CD14-positive monocyte (primary cell): ENCODE results near the gene ZNF10. TPM values are rescaled to one million over a fixed set of nuclear protein-coding genes. Genes with fewer than 3 reads are reported as not detected.
A peak's percentile ranks its signal among the peaks of the same experiment; 100 is the strongest.

Experiments
- DNase-seq, 3 donors: peaks; one replicate each; pipeline ENCODE4 v3.0.0-alpha.2; 2011 to 2022
- H2AFZ ChIP-seq: 2 replicates; pipeline ENCODE4 v1.6.0; 2012; ENCODE audit warnings: mild to moderate bottlenecking, low read depth, low read length, inconsistent platforms; ENCODE audit not compliant: insufficient read depth, poor library complexity, severe bottlenecking
- H3K27ac ChIP-seq, 2 donors: 1 replicate in 1 of 2; 2 replicates in 1 of 2; pipeline ENCODE4 v1.5.1; 2012 to 2013; ENCODE audit warnings: low read length in 2 of 2, control low read depth in 1 of 2, inconsistent platforms in 1 of 2, low read depth in 1 of 2, mild to moderate bottlenecking in 1 of 2
- H3K27me3 ChIP-seq, 2 donors: one replicate each; pipeline versions ENCODE4 v1.6.0 to v1.6.1; 2011 to 2013; ENCODE audit warnings: low read length in 2 of 2; ENCODE audit not compliant: control insufficient read depth in 2 of 2, insufficient read depth in 2 of 2
- H3K36me3 ChIP-seq, 2 donors: replicated peaks in 1 of 2; 1 replicate in 1 of 2; 2 replicates in 1 of 2; pipeline versions ENCODE4 v1.5.1 to v1.6.1; 2012 to 2013; ENCODE audit warnings: low read length in 2 of 2, control low read depth in 1 of 2, inconsistent platforms in 1 of 2, mild to moderate bottlenecking in 1 of 2; ENCODE audit not compliant: insufficient read depth in 2 of 2, control insufficient read depth in 1 of 2
- H3K4me1 ChIP-seq, 2 donors: 1 replicate in 1 of 2; 2 replicates in 1 of 2; pipeline versions ENCODE4 v1.5.1 to v1.6.1; 2012 to 2013; ENCODE audit warnings: low read length in 2 of 2, control low read depth in 1 of 2, inconsistent platforms in 1 of 2, mild to moderate bottlenecking in 1 of 2, moderate library complexity in 1 of 2; ENCODE audit not compliant: insufficient read depth in 2 of 2, control insufficient read depth in 1 of 2
- H3K4me2 ChIP-seq: replicated peaks from 2 replicates; pipeline ENCODE3; 2012; ENCODE audit warnings: low read length, moderate library complexity, mild to moderate bottlenecking; ENCODE audit not compliant: poor library complexity, severe bottlenecking; ENCODE audit errors: extremely low read depth
- H3K4me3 ChIP-seq, 3 experiments: fragments of 200-600 bp in 1 of 3; sonication (generic) in 1 of 3; replicated peaks in 1 of 3; 1 replicate in 2 of 3; 2 replicates in 1 of 3; pipeline ENCODE4 v1.5.1; 2011 to 2013; ENCODE audit warnings: low read length in 3 of 3, mild to moderate bottlenecking in 3 of 3, control low read depth in 2 of 3, low read depth in 2 of 3, inconsistent platforms in 1 of 3, moderate library complexity in 1 of 3
- H3K79me2 ChIP-seq: 2 replicates; pipeline ENCODE4 v1.6.0; 2012; ENCODE audit warnings: mild to moderate bottlenecking, control low read depth, inconsistent platforms, low read length, moderate library complexity; ENCODE audit not compliant: insufficient read depth
- H3K9ac ChIP-seq: 2 replicates; pipeline ENCODE4 v1.6.0; 2017; ENCODE audit warnings: low read length, mild to moderate bottlenecking; ENCODE audit not compliant: insufficient read depth, poor library complexity, severe bottlenecking
- H3K9me3 ChIP-seq, 2 donors: replicated peaks in 1 of 2; 1 replicate in 1 of 2; 2 replicates in 1 of 2; pipeline versions ENCODE4 v1.5.1 to v1.6.1; 2012 to 2013; ENCODE audit warnings: low read length in 2 of 2, control low read depth in 1 of 2; ENCODE audit not compliant: control insufficient read depth in 1 of 2, insufficient read depth in 1 of 2
- H4K20me1 ChIP-seq: 2 replicates; pipeline ENCODE4 v1.6.0; 2012; ENCODE audit warnings: mild to moderate bottlenecking, low read length, control low read depth, moderate library complexity; ENCODE audit not compliant: insufficient read depth
- H3K27ac Mint-ChIP-seq, 7 donors: one replicate each; pipeline ENCODE4 v1.8.0; 2020; ENCODE audit warnings: mild to moderate bottlenecking in 7 of 7, mixed read lengths in 7 of 7, moderate library complexity in 6 of 7, inconsistent platforms in 2 of 7
- H3K27me3 Mint-ChIP-seq, 3 donors: one replicate each; pipeline ENCODE4 v1.8.0; 2021 to 2022; ENCODE audit warnings: low read depth in 3 of 3, mild to moderate bottlenecking in 3 of 3, mixed read lengths in 3 of 3, moderate library complexity in 3 of 3, inconsistent platforms in 1 of 3
- H3K36me3 Mint-ChIP-seq, 2 donors: one replicate each; pipeline ENCODE4 v1.8.0; 2020; ENCODE audit warnings: mixed read lengths in 2 of 2, inconsistent platforms in 1 of 2, mild to moderate bottlenecking in 1 of 2
- H3K4me1 Mint-ChIP-seq: one replicate; pipeline ENCODE4 v1.8.0; 2020; ENCODE audit warnings: mild to moderate bottlenecking, mixed read lengths
- H3K4me3 Mint-ChIP-seq, 2 donors: one replicate each; pipeline ENCODE4 v1.8.0; 2020; ENCODE audit warnings: mild to moderate bottlenecking in 2 of 2, mixed read lengths in 2 of 2, moderate library complexity in 1 of 2
- H3K9me3 Mint-ChIP-seq, 7 donors: one replicate each; pipeline ENCODE4 v1.8.0; 2020 to 2022; ENCODE audit warnings: mixed read lengths in 7 of 7, mild to moderate bottlenecking in 6 of 7, moderate library complexity in 6 of 7, inconsistent platforms in 2 of 7
- CTCF ChIP-seq: fragments of 200-600 bp; IDR thresholded peaks from one replicate; pipeline ENCODE4 v1.8.0; 2022; ENCODE audit warnings: antibody characterized with exemption, mild to moderate bottlenecking
- WGBS: methylation state at CpG from one replicate; pipeline ENCODE4 v1.1.5; 2013; ENCODE audit warnings: missing lambda C conversion rate; ENCODE audit not compliant: insufficient coverage; 5-methylcytosine and 5-hydroxymethylcytosine counted together
- intact Hi-C, 2 donors: fragments of 100-400 bp; cut with micrococcal nuclease; formaldehyde crosslinking; loops; one replicate each; pipeline versions ENCODE4 v1.15.0 to v1.15.1; 2023
- polyA minus RNA-seq: library from RNA; depleted of rRNA, polyadenylated mRNA; stranded (reverse); fragments of >200 nt; gene quantifications from 2 replicates; pipeline ENCODE4 v1.2.3, GENCODE V29; 2012
- polyA plus RNA-seq, 3 donors: library from polyadenylated mRNA; depleted of rRNA in 1 of 3; unstranded in 2 of 3; stranded (reverse) in 1 of 3; fragments of 300-500 nt in 2 of 3; fragments of >200 nt in 1 of 3; fragmentation: Illumina TruSeq in 2 of 3; gene quantifications; 1 replicate in 2 of 3; 2 replicates in 1 of 3; pipeline ENCODE4 v1.2.3, GENCODE V29; 2012 to 2021
- total RNA-seq, 12 experiments: library from RNA in 1 of 12; stranded (reverse) in 1 of 12; fragments of 120-200 nt in 1 of 12; gene quantifications; one replicate each; pipeline ENCODE4 v1.2.4 and lab custom pipeline; 2013 to 2026; ENCODE audit warnings: mixed read lengths in 6 of 12, inconsistent platforms in 1 of 12

ZNF10 gene
- 4.5 TPM for total RNA-seq (2013)
- polyA plus RNA-seq, result under 1 TPM; 0.68 to 1.00 (median 0.79) TPM
- polyA minus RNA-seq, result 6.8 and 9.8 TPM in 2 replicates
- 0.98 to 6.5 (median 4.6) reads per million in 11 experiments for total RNA-seq (lab: John Stamatoyannopoulos, UW)

DNA sequence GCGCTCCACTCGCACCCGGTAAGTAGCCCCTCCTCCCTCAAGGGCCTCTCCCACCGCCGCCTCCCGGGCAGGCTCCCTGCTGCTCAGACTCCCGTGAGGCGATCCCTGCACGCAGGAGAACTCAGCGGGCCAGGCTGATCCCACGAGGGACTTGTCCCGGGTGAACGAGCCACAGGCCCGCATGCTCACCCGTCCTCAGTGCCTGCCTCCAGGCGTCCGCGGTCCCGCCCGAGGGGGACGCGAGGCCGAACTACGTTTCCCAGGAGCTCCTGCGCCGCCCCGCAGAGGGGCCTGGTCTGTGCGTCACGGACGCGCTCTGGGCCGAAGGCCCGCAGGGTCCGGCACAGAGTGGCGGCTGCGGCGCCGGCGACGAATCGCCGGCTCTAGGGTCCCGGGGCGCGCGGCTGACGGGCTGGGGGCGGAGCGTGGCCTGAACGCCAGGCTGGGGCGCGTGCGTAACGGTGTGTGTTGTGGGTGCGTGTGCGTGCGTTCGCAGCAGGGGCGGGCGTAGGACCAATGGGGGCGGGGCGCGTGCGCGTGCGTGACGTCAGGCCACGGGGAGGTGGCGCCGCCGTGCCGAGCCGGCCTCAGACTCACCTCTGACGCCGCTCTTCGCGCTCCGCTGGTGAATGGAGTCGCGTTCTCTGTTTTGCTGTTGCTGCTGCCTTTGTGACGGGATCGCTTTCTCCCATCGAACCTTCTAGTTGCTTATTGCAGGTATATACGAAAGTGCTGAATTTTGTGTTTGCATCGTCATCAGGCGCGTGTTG, at the start of gene ZNF10, which contains the start of gene ZNF891:
Gene ZNF10 (plus strand): TSS at position 590 of the 770 bp plus-strand sequence. CDS start 13,866 bp downstream, outside the sequence.
Gene ZNF891 (minus strand): TSS at position 237 of the 770 bp plus-strand sequence. CDS start 8,356 bp downstream, outside the sequence.
- Mint-ChIP-seq H3K27ac (peak within 1 kb of the TSS; percentile 88 to 97 (median 95)), H3K36me3 (peaks cover 13 to 31% of the 10 kb centered on the region in 2 donors), H3K4me3 (peak within 1 kb of the TSS; percentile 86 to 92), H3K4me1 (peaks cover 15% of the 10 kb centered on the region), H3K9me3 (peaks cover 39 to 98% (median 86%) of the 10 kb centered on the region in 7 donors), H3K27me3 (peaks cover 0 to 3% (median 1%) of the 10 kb centered on the region in 3 donors)
- H3K27ac ChIP-seq, result peak within 1 kb of the TSS; percentile 83 to 88
- no peaks in the 10 kb centered on the region for H3K79me2 ChIP-seq
- no peaks in the 10 kb centered on the region for H3K27me3 ChIP-seq
- peak; percentile 81 to 93 (median 87) for DNase-seq
- H3K4me1 ChIP-seq, result peaks cover 14% of the 10 kb centered on the region in 2 donors
- intact Hi-C loops, result loop anchor here (1.0 to 5.0 kb wide), 6 partner anchors 49 to 144 kb away; partner anchors contain the start of genes ZNF140 (in 2 of the 2), ZNF268 (in 2 of the 2), ZNF84 (in 2 of the 2) and ZNF26 (in 1 of the 2)
- whole genome bisulfite sequencing, result under 1% methylated on average over 74 of the region's 87 CpGs
- peak within 1 kb of the TSS; percentile 90 for H2AFZ ChIP-seq
- peak within 1 kb of the TSS; percentile 78 for H3K4me2 ChIP-seq
- no peaks in the 10 kb centered on the region for H4K20me1 ChIP-seq
- peak within 1 kb of the TSS; percentile 55 to 74 (median 72) for H3K4me3 ChIP-seq
- TF ChIP-seq CTCF, result no peak
- peaks cover 64 to 80% of the 10 kb centered on the region in 2 donors for H3K9me3 ChIP-seq
- H3K36me3 ChIP-seq, result peaks cover 0 to 29% of the 10 kb centered on the region in 2 donors
- H3K9ac ChIP-seq, result peak within 1 kb of the TSS; percentile 85

GRCh38 chr12:133081159-133081780, 49.2 kb upstream of the ZNF10 start:
- H3K4me1 Mint-ChIP-seq, result peaks cover 5% of the 10 kb centered on the region

More at GRCh38 chr12:133081159-133081780, 49.2 kb upstream of the ZNF10 start:
- H3K27me3 ChIP-seq, result no peaks in the 10 kb centered on the region
- H3K27me3 Mint-ChIP-seq, result peaks cover 0 to 4% (median 0%) of the 10 kb centered on the region in 3 donors
- H3K9ac ChIP-seq, result peak overlapping the region; percentile 94
- peaks cover 29 to 53% of the 10 kb centered on the region in 2 donors for H3K36me3 ChIP-seq
- WGBS, result 0% methylated on average over 6 of the region's 17 CpGs
- H3K27ac Mint-ChIP-seq, result peak overlapping the region in 4 of 7 donors; percentile 40 to 82 (median 51)
- TF ChIP-seq CTCF, result no peak
- peaks cover 42 to 54% of the 10 kb centered on the region in 2 donors for H3K36me3 Mint-ChIP-seq
- H3K27ac ChIP-seq, result peak overlapping the region; percentile 96 to 98
- peaks cover 11 to 12% of the 10 kb centered on the region in 2 donors for H3K4me1 ChIP-seq
- H3K9me3 ChIP-seq, result peaks cover 52 to 87% of the 10 kb centered on the region in 2 donors
- H2AFZ ChIP-seq, result peak overlapping the region; percentile 91
- peak overlapping the region; percentile 71 for H3K4me2 ChIP-seq
- H3K9me3 Mint-ChIP-seq, result peaks cover 41 to 52% (median 50%) of the 10 kb centered on the region in 7 donors
- peak overlapping the region in 1 of 2 donors; percentile 26 for H3K4me3 Mint-ChIP-seq
- H4K20me1 ChIP-seq, result no peaks in the 10 kb centered on the region
- intact Hi-C loops, result loop anchor here (2.0 to 5.0 kb wide), 5 partner anchors 50 to 194 kb away; partner anchors contain the start of genes CHFR (in 2 of the 2), ZNF10 (in 1 of the 2), ZNF268 (in 1 of the 2) and ZNF891 (in 1 of the 2)
- peak overlapping the region; percentile 78 to 86 (median 81) for H3K4me3 ChIP-seq
- peak in 1 of 3 donors; percentile 81 for DNase-seq
- H3K79me2 ChIP-seq, result peaks cover 13% of the 10 kb centered on the region
